K562 (cell line): ENCODE results near the gene KCNAB1. TPM values are rescaled to one million over a fixed set of nuclear protein-coding genes. Genes with fewer than 3 reads are reported as not detected.

Experiments
- ADNP ChIP-seq: fragments of 200-800 bp; sonication (Bioruptor generic); IDR thresholded peaks from 2 replicates; pipeline ENCODE4 v1.6.1; 2016; ENCODE audit warnings: missing genetic modification characterization, missing compliant biosample characterization
- AFF4 ChIP-seq: sonication (generic); formaldehyde crosslinking; IDR thresholded peaks from 2 replicates; pipeline ENCODE4 v1.8.0; 2023; ENCODE audit warnings: mild to moderate bottlenecking, missing genetic modification reagents
- CREB1 ChIP-seq, 2 experiments: sonication (generic) in 1 of 2; formaldehyde crosslinking in 1 of 2; IDR thresholded peaks; 2 replicates each; pipeline versions ENCODE4 v1.6.1 to v1.8.0; 2012 to 2022; ENCODE audit warnings: inconsistent platforms in 1 of 2, mild to moderate bottlenecking in 1 of 2, missing genetic modification reagents in 1 of 2, moderate library complexity in 1 of 2
- DEAF1 ChIP-seq: fragments of 450-650 bp; formaldehyde crosslinking; IDR thresholded peaks from 2 replicates; pipeline ENCODE4 v1.4.0; 2020; ENCODE audit warnings: mild to moderate bottlenecking, moderate library complexity
- SMC3 ChIP-seq: conservative IDR thresholded peaks from 2 replicates; pipeline ENCODE4 v1.6.1; 2011; ENCODE audit warnings: low read depth, low read length, improper control_type of control experiment; ENCODE audit not compliant: insufficient read depth
- ZNF134 ChIP-seq: fragments of 250-450 bp; sonication (Bioruptor Pico); conservative IDR thresholded peaks from 2 replicates; pipeline ENCODE4 v1.4.0; 2020
- ZNF444 ChIP-seq: fragments of 250-450 bp; sonication (Bioruptor Pico); IDR thresholded peaks from 2 replicates; pipeline ENCODE4 v1.4.0; 2020; ENCODE audit warnings: mild to moderate bottlenecking, moderate library complexity
- polyA plus RNA-seq, 8 experiments: library from polyadenylated mRNA; depleted of rRNA in 4 of 8; stranded (reverse) in 5 of 8; unstranded in 3 of 8; fragments of >200 nt; fragmentation: Nextera tagmentation in 2 of 8; fragmentation: Illumina TruSeq in 1 of 8; extraction: Ambion mirVana in 2 of 8; extraction: Trizol in 1 of 8; gene quantifications; 2 replicates each; pipeline versions ENCODE4 v1.2.1 to v1.2.3, GENCODE V29; 2011 to 2014; ENCODE audit warnings: inconsistent platforms in 1 of 8, missing spikeins in 1 of 8
- total RNA-seq, 7 experiments: library from RNA; depleted of rRNA in 6 of 7; stranded (reverse); fragments of >200 nt in 6 of 7; fragmentation: Illumina TruSeq in 2 of 7; extraction: Trizol in 2 of 7; gene quantifications; 2 replicates each; pipeline versions ENCODE4 v1.2.1 to v1.2.3, GENCODE V29; 2011 to 2021; ENCODE audit warnings: low replicate concordance in 1 of 7

KCNAB1 gene
- total and polyA plus RNA-seq, 9 of the 15 experiments (the other 6 are each of a cell fraction or from before 2014, with no cell fraction given), result 0.14 to 1.2 (median 0.51) TPM

GRCh38 chr3:156474560-156475389 lies 354.4 kb downstream of the KCNAB1 start (continued):
- 0 out of 2 replicates have a peak, but pooled peaks have one; percentile 21 for TF ChIP-seq AFF4 (CRISPR knock-in tag)
- peak; percentile 18; the same call in 1 of the 2 replicates for TF ChIP-seq SMC3
- TF ChIP-seq ZNF444 (CRISPR knock-in tag), result no peak
- TF ChIP-seq ADNP (tag), result 0 out of 2 replicates have a peak, but pooled peaks have one; percentile 52
- TF ChIP-seq CREB1 (IDR thresholded peaks at IDR 0.05), result no peak
- TF ChIP-seq CREB1 (CRISPR knock-in tag; IDR thresholded peaks at IDR 0.05), result no peak
- TF ChIP-seq ZNF134 (CRISPR knock-in tag), result peak; percentile 55; the same call in 1 of the 2 replicates
- TF ChIP-seq DEAF1 (CRISPR knock-in tag), result 0 out of 2 replicates have a peak, but pooled peaks have one; percentile 24
